ENCODE measurements around the gene SLC30A1.
"Not testable (repeated sequence)": the region's sequence is repeated elsewhere in the genome, so short reads cannot be mapped to it uniquely, and the experiment has no call there.

The SLC30A1 gene

GRCh38 chr1:211578640-211579439, at the start of gene SLC30A1:
Gene SLC30A1 (minus strand): TSS chr1:211579161. CDS start chr1:211578612, 549 bp downstream.
- DNase-seq, result peak; percentile 99

GRCh38 chr1:211628417-211628816, 49.5 kb upstream of the SLC30A1 start:
- no peak for DNase-seq

GRCh38 chr1:211627259-211627658, 48.3 kb upstream of the SLC30A1 start:
- DNase-seq, result no peak

GRCh38 chr1:211625866-211626265, 46.9 kb upstream of the SLC30A1 start:
- not testable (repeated sequence) for DNase-seq

- DNase-seq, result peak; percentile 45
Observed at GRCh38 chr1:211625040-211625439, 46.1 kb upstream of the SLC30A1 start.

- DNase-seq, result no peak
Observed at GRCh38 chr1:211623515-211623914, 44.6 kb upstream of the SLC30A1 start.

- peak; percentile 24 for DNase-seq
Observed at GRCh38 chr1:211621447-211622198, 42.7 kb upstream of the SLC30A1 start.

- no peak for DNase-seq
Observed at GRCh38 chr1:211620097-211620496, 41.1 kb upstream of the SLC30A1 start.

- no peak for DNase-seq
Observed at GRCh38 chr1:211619033-211619996, 40.4 kb upstream of the SLC30A1 start.

- no peak for DNase-seq
Observed at GRCh38 chr1:211616965-211617297, 38.0 kb upstream of the SLC30A1 start.

- DNase-seq, result no peak
Observed at GRCh38 chr1:211616231-211616964, 37.4 kb upstream of the SLC30A1 start.

GRCh38 chr1:211614615-211615014, 35.7 kb upstream of the SLC30A1 start:
- DNase-seq, result no peak

- no peak for DNase-seq
Observed at GRCh38 chr1:211613951-211614350, 35.0 kb upstream of the SLC30A1 start.

GRCh38 chr1:211613108-211613947, 34.4 kb upstream of the SLC30A1 start:
- peak; percentile 96 for DNase-seq

- DNase-seq, result no peak
Observed at GRCh38 chr1:211612786-211613107, 33.8 kb upstream of the SLC30A1 start.

- no peak for DNase-seq
Observed at GRCh38 chr1:211611818-211612217, 32.9 kb upstream of the SLC30A1 start.

GRCh38 chr1:211610779-211611556, 32.0 kb upstream of the SLC30A1 start:
- DNase-seq, result peak; percentile 53

GRCh38 chr1:211609120-211610024, 30.4 kb upstream of the SLC30A1 start:
- DNase-seq, result no peak

GRCh38 chr1:211607754-211608473, 29.0 kb upstream of the SLC30A1 start:
- DNase-seq, result no peak

Data from fibroblast of skin of right biceps (primary cell).